Measurements from ENCODE around the gene AGBL4.

- no peak for TF ChIP-seq CTCF (conservative IDR thresholded peaks at IDR 0.05 in 1 of 2, IDR thresholded peaks at IDR 0.05 in 1 of 2; ENCODE audit: extremely low read depth in 1 of 2, insufficient read depth in 1 of 2, low read depth in 1 of 2, low read length in 2 of 2)
- no peak for TF ChIP-seq EZH2 (IDR thresholded peaks at IDR 0.05; ENCODE audit: borderline replicate concordance, low read length)
These were observed 770.8 kb downstream of the AGBL4 start for GRCh38 chr1:49252917-49253316.

All from mammary epithelial cell (primary cell).